GM12874 (cell line): Measurements from ENCODE around the gene ZCCHC7.

ENCODE experiments used
- TF ChIP-seq, protein P1 (sequence below): IDR thresholded peaks from 2 replicates; pipeline ENCODE4 v1.5.1; 2011; ENCODE audit warnings: low read depth, mild to moderate bottlenecking, control low read depth, low read length, moderate library complexity; ENCODE audit not compliant: insufficient read depth

The ZCCHC7 gene

GRCh38 chr9:37370968-37371563 is 250.7 kb downstream of the ZCCHC7 start:
- TF ChIP-seq, protein P1, sequence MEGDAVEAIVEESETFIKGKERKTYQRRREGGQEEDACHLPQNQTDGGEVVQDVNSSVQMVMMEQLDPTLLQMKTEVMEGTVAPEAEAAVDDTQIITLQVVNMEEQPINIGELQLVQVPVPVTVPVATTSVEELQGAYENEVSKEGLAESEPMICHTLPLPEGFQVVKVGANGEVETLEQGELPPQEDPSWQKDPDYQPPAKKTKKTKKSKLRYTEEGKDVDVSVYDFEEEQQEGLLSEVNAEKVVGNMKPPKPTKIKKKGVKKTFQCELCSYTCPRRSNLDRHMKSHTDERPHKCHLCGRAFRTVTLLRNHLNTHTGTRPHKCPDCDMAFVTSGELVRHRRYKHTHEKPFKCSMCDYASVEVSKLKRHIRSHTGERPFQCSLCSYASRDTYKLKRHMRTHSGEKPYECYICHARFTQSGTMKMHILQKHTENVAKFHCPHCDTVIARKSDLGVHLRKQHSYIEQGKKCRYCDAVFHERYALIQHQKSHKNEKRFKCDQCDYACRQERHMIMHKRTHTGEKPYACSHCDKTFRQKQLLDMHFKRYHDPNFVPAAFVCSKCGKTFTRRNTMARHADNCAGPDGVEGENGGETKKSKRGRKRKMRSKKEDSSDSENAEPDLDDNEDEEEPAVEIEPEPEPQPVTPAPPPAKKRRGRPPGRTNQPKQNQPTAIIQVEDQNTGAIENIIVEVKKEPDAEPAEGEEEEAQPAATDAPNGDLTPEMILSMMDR = peak; percentile 24; the same call in 1 of the 2 replicates

DNA sequence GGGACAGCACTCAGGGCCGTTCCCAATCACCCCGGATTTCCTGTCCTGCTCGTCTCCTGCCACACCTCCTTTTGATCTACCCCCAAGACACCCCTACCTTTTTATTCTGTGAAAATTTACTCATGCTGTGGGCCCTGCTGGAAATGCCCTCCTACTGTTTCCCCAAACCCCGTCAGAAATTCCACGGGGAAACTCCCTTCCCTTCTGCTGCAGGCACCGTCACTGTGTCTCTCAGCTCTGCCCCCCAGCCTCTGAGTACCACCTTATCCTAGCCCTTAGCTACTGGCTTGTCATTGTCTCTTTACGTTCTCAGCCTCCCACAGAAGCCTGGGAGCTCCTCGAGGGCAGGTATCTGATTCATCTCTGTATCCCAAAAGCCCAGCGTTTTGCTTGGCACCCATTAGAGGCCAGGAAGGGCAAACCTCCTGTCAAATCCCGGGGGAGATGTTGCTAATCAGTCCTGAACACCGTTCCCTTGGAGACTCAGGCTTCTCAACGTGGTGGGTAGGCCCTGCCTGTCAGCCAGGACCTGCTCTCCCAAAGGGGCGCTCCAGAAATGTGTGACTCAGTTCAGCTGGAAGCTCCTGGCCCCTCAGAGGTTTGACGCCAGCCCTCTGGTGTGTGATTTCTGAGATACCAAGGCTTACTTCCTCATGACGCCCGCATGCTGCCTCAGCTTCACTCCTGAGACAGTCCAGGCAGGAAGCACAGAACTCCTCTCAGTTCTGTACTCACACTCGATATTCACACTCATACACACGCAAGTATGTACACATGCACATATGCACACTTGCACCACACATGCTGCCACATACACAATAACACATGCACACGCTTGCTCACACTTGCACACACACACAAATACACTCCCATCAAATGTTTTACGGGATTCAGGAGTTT is 251.4 kb downstream of the ZCCHC7 start:
- TF ChIP-seq, protein P1 = no peak

- TF ChIP-seq, protein P1 = no peak
Observed at GRCh38 chr9:37372839-37373238, 252.5 kb downstream of the ZCCHC7 start.

GRCh38 chr9:37373621-37374020 is 253.2 kb downstream of the ZCCHC7 start:
- TF ChIP-seq, protein P1 = no peak

DNA sequence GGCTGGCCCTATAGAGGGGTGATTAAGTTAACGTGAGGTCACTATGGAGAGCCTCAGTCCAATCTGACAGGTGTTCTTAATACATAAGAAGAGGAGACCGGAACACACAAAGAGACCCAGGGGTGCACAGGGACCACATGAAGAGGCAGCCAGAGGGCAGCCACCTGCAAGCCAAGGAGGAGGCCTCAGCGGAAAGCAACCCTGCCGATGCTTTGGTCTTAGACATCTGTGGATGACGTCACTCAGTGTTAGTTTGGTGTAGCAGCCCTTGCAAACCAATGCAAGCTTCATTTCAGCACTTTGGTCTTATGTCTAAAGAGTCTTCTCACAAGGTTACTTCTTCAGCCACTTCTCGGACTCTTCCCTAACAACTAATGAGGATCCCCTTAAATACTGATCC is 254.5 kb downstream of the ZCCHC7 start:
- TF ChIP-seq, protein P1 = no peak

DNA sequence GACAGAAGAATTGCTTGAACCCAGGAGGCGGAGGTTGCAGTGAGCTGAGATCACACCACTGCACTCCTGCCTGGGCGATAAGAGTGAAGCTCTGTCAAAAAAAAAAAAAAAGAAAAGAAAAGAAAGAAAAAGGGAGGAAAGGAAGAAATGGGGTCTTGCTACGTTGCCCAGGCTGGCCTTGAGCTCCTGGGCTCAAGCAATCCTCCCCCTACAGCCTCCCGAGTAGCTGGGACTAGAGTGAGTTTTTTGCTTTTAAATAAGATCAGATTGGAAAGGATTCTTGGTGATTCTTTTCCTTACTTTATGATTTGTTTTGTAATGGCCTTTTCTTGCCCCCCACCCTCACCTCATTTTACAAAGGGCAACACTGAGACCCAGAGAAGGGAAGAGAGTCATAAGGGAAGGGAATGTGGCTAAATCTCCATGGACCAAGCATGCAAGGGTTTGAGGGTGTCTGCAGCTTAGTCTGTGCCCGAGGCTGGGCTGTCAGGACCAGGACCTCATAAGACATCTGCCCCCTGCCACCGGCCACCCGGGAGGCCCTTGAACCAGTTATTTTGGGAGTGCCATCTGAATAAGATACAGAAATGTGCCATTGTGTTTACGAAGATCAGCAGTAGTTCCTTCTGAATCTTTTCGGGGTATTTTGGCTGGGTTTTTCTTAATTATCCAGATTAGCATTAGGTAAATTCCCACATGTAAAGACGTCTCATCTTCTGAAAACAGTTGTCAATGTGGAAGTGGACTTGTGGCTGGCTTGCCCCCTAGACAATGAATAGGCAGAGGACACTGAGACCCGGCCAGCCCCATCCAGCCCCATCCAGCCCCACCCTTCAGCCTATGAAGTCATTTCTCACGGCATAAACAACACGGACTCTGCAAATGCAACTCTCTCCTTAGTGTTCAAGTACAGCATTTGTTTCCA is 257.6 kb downstream of the ZCCHC7 start:
- TF ChIP-seq, protein P1 = no peak

DNA sequence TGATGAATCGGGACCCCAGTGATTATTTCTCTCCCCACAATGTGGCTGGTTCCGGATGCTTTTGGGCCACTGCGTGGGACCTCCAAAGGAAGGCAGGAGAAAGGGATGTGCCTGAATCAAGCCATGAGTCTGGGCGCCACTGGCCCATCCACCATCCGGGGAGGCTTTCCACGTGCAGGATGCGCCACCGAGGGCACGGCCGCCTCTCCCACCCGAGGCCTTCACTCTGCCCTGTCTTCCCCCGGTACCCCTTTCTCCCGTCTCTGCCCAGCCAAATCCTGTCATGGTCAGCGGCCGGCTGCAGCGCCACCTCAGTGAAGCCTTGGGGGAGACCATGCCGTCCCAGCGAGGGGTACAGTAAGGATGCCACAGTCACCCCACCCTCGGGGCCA is 258.2 kb downstream of the ZCCHC7 start:
- TF ChIP-seq, protein P1 = 0 out of 2 replicates have a peak, but pooled peaks have one; percentile 9
